DOHH2 (cell line): ENCODE measurements around the gene DUS3L.

Experiments used
- H3F3A ChIP-seq: fragments of 200-600 bp; sonication (generic), shearing (Covaris generic); 2 replicates; pipeline ENCODE4 v1.6.0; 2016; ENCODE audit warnings: antibody characterized with exemption, mild to moderate bottlenecking; ENCODE audit not compliant: control insufficient read depth, insufficient read depth
- H3K27ac ChIP-seq: fragments of 200-600 bp; sonication (generic); 2 replicates; pipeline ENCODE4 v1.5.1; 2014; ENCODE audit warnings: low read depth, mild to moderate bottlenecking, low read length, moderate library complexity
- H3K27me3 ChIP-seq: fragments of 200-600 bp; sonication (generic); 2 replicates; pipeline ENCODE4 v1.6.1; 2014; ENCODE audit warnings: mild to moderate bottlenecking, low read length, mixed read lengths; ENCODE audit not compliant: control insufficient read depth
- H3K36me3 ChIP-seq: fragments of 200-600 bp; sonication (generic); 2 replicates; pipeline ENCODE4 v1.6.1; 2014; ENCODE audit warnings: mild to moderate bottlenecking, low read length, moderate library complexity, mixed read lengths; ENCODE audit not compliant: control insufficient read depth
- H3K4me1 ChIP-seq: fragments of 200-600 bp; sonication (generic); 2 replicates; pipeline ENCODE4 v1.6.1; 2014; ENCODE audit warnings: mild to moderate bottlenecking, low read length, mixed read lengths; ENCODE audit not compliant: control insufficient read depth
- H3K4me2 ChIP-seq: fragments of 200-600 bp; sonication (generic); 2 replicates; pipeline ENCODE4 v1.6.0; 2014; ENCODE audit warnings: mild to moderate bottlenecking, low read length, moderate library complexity
- H3K4me3 ChIP-seq: fragments of 200-600 bp; sonication (generic); 2 replicates; pipeline ENCODE4 v1.5.1; 2014; ENCODE audit warnings: mild to moderate bottlenecking, low read length, mixed read lengths
- H3K79me2 ChIP-seq: fragments of 200-600 bp; sonication (generic); 2 replicates; pipeline ENCODE4 v1.6.1; 2014; ENCODE audit warnings: mild to moderate bottlenecking, low read length, mixed read lengths; ENCODE audit not compliant: control insufficient read depth
- H3K9me2 ChIP-seq: fragments of 200-600 bp; sonication (generic); replicated peaks from 2 replicates; pipeline ENCODE4 v1.6.1; 2014; ENCODE audit warnings: mild to moderate bottlenecking, low read length, mixed read lengths; ENCODE audit not compliant: control insufficient read depth
- H3K9me3 ChIP-seq: fragments of 200-600 bp; sonication (generic); 2 replicates; pipeline ENCODE4 v1.6.1; 2014; ENCODE audit warnings: antibody characterized with exemption, low read length, mixed read lengths; ENCODE audit not compliant: control insufficient read depth, insufficient read depth
- H4K20me1 ChIP-seq: fragments of 200-600 bp; sonication (generic); 2 replicates; pipeline ENCODE4 v1.6.0; 2014; ENCODE audit warnings: low read depth, mild to moderate bottlenecking, antibody characterized with exemption, low read length, moderate library complexity; ENCODE audit not compliant: control insufficient read depth, insufficient read depth
- CTCF ChIP-seq: fragments of 200-600 bp; sonication (generic); IDR thresholded peaks from one replicate; pipeline ENCODE4 v1.5.1; 2014; ENCODE audit warnings: antibody characterized with exemption, mild to moderate bottlenecking, low read depth, low read length; ENCODE audit not compliant: poor library complexity, severe bottlenecking
- EZH2phosphoT487 ChIP-seq: fragments of 200-600 bp; sonication (generic); IDR thresholded peaks from 2 replicates; pipeline ENCODE4 v1.6.1; 2017; ENCODE audit warnings: borderline replicate concordance, mild to moderate bottlenecking, antibody characterized with exemption, low read length, moderate library complexity, mixed read lengths

Gene DUS3L

DNA sequence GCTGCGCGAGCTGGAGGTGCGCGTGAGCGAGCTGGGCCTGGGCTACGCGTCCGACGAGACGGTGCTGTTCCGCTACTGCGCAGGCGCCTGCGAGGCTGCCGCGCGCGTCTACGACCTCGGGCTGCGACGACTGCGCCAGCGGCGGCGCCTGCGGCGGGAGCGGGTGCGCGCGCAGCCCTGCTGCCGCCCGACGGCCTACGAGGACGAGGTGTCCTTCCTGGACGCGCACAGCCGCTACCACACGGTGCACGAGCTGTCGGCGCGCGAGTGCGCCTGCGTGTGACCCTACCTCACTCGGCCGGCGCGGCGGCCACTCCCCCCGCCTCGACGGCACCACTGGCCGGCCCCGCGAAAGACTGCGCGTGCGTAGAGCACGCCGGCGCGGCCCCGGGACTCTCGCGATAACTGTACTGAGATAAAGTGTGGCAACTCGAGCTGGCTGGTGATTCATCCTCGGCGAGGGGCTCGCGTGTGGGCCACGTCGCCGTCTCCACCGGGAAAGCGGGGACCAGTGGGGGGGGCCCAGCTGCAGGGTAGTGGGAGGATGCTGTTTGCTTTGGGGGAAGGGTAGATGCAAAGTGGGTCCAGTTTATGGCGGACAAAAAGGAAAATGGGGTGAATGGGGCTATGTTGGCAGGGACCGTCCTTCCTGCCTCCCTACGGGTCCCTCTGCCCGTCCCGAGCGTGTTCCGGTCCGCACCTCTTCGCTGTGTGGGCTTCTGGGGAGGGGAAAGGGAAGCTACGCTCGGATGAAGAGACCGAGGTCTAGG is 37.1 kb upstream of the DUS3L start:
- peaks cover 27% of the 10 kb centered on the region for H3K4me1 ChIP-seq
- peak; percentile 53; the same call in 1 of the 2 replicates for TF ChIP-seq EZH2phosphoT487
- TF ChIP-seq CTCF: no peak
- H3F3A ChIP-seq: no peaks in the 10 kb centered on the region
- no peaks in the 10 kb centered on the region for H3K9me2 ChIP-seq
- H3K4me3 ChIP-seq: no peak overlapping the region
- H3K27ac ChIP-seq: no peak overlapping the region
- H3K36me3 ChIP-seq: no peaks in the 10 kb centered on the region
- H3K4me2 ChIP-seq: no peak overlapping the region
- H3K79me2 ChIP-seq: no peaks in the 10 kb centered on the region
- no peaks in the 10 kb centered on the region for H3K9me3 ChIP-seq
- no peaks in the 10 kb centered on the region for H4K20me1 ChIP-seq
- peaks cover 23% of the 10 kb centered on the region for H3K27me3 ChIP-seq

GRCh38 chr19:5827342-5827890 is 36.5 kb upstream of the DUS3L start:
- Histone ChIP-seq H3K4me3 (no peak overlapping the region), H3K4me2 (no peak overlapping the region), H3K4me1 (peaks cover 27% of the 10 kb centered on the region), H4K20me1 (no peaks in the 10 kb centered on the region), H3K9me2 (no peaks in the 10 kb centered on the region), H3K79me2 (no peaks in the 10 kb centered on the region), H3K27me3 (peaks cover 23% of the 10 kb centered on the region), H3K27ac (no peak overlapping the region), H3K36me3 (no peaks in the 10 kb centered on the region), H3F3A (no peaks in the 10 kb centered on the region), H3K9me3 (no peaks in the 10 kb centered on the region)
- no peak for TF ChIP-seq CTCF

- H3K4me2 ChIP-seq: peak overlapping the region; percentile 39
- no peaks in the 10 kb centered on the region for H3F3A ChIP-seq
- H3K27me3 ChIP-seq: peaks cover 23% of the 10 kb centered on the region
- peaks cover 32% of the 10 kb centered on the region for H3K4me1 ChIP-seq
- no peaks in the 10 kb centered on the region for H3K9me2 ChIP-seq
- H3K36me3 ChIP-seq: no peaks in the 10 kb centered on the region
- H3K9me3 ChIP-seq: no peaks in the 10 kb centered on the region
- no peaks in the 10 kb centered on the region for H4K20me1 ChIP-seq
- no peak overlapping the region for H3K4me3 ChIP-seq
- no peaks in the 10 kb centered on the region for H3K79me2 ChIP-seq
- no peak for TF ChIP-seq EZH2phosphoT487
- TF ChIP-seq CTCF: no peak
- no peak overlapping the region for H3K27ac ChIP-seq
Measured at GRCh38 chr19:5826531-5827341, 35.8 kb upstream of the DUS3L start.
